ENCODE results near the gene KRT83. TPM values are rescaled to one million over a fixed set of nuclear protein-coding genes. Genes with fewer than 3 reads are reported as not detected.
A peak's percentile ranks its signal among the peaks of the same experiment; 100 is the strongest.
"Not testable (repeated sequence)": the region's sequence is repeated elsewhere in the genome, so short reads cannot be mapped to it uniquely, and the experiment has no call there.

KRT83 gene
- total RNA-seq, 1 donor from 2014 or later, result not detected

DNA sequence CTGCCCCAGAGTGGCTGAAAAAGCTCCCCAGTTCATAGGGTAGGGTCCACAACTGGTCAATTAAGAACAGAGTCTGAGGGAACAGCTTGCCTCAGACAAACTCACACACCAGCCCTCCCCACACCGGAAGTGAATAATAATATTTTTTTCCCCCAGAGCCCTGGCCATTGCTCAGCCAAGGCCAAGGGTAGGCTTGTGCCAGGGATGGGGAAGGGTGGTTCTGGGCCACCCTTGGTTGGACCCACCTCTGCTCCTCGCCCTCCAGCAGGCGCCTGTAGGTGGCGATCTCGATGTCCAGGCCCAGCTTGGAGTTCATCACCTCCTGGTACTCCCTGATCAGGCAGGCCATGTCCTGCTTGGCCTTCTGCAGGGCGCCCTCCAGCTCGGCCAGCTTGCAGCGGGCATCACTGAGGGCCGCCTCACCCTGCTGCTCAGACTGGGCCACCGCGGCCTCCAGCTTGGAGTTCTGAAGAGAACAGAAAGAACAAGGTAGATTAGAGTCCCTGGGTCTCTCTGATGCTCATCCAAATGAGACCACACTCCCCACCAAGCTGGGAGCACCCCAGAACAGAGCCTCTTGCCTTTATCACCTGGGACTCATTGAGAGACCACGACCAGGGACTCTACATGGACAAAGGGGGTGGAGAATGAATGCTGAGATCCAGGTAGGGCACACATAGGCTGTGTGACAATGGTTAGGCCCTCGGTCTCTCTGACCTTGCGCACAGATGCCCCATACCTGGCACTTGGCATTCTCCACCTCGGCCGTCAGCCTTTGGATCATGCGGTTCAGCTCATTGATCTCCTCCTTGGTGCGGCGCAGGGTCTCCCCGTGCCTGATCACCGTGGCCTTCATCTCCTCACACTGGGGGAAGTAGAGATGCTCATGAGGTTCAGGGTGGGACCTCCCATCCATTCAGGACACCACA, 34.1 kb downstream of the KRT83 start:
- H3K4me3 ChIP-seq (ENCODE audit: low read depth, low read length); H3K36me3 ChIP-seq (ENCODE audit: control insufficient read depth, insufficient read depth, low read length); H3K27me3 ChIP-seq (ENCODE audit: control insufficient read depth, insufficient read depth, low read length); DNase-seq (ENCODE audit: low read depth): not testable (repeated sequence)

DNA sequence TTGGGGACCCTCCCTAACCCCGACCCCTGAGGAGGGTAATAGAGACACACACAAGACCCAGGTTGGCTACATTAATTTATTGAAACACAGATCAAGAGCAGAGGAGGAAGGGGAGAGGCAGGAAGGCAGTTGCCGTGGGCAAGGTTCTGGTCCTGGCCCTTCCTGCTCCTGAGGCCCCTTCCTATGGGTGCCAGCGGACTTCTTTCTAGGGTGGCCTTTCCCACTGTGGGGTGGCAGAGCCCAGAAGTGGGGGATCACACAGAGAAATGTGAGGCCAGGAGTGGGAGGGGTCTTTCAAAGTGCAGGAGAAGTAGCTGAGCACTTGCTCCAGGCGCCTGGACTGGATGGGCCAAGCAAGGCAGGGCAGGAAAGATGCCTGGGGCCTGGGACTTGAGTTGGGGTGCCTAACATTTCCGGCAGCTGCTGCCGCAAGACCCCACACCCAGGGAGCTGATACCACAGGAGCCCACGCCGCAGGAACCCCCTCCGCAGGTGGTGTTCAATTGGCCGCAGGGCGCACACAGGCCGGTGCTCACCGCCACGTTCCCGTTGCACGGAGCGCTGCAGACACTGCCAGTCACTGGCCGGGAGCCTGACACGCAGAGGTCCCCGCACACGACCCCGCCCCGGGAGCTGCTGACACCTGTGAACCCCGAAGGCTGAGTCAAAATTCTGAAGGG, 35.2 kb downstream of the KRT83 start:
- no peaks in the 10 kb centered on the region for H3K36me3 ChIP-seq (ENCODE audit: control insufficient read depth, insufficient read depth, low read length)
- TF ChIP-seq, protein P1, sequence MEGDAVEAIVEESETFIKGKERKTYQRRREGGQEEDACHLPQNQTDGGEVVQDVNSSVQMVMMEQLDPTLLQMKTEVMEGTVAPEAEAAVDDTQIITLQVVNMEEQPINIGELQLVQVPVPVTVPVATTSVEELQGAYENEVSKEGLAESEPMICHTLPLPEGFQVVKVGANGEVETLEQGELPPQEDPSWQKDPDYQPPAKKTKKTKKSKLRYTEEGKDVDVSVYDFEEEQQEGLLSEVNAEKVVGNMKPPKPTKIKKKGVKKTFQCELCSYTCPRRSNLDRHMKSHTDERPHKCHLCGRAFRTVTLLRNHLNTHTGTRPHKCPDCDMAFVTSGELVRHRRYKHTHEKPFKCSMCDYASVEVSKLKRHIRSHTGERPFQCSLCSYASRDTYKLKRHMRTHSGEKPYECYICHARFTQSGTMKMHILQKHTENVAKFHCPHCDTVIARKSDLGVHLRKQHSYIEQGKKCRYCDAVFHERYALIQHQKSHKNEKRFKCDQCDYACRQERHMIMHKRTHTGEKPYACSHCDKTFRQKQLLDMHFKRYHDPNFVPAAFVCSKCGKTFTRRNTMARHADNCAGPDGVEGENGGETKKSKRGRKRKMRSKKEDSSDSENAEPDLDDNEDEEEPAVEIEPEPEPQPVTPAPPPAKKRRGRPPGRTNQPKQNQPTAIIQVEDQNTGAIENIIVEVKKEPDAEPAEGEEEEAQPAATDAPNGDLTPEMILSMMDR (IDR thresholded peaks at IDR 0.05; ENCODE audit: insufficient read depth, low read length, poor library complexity, severe bottlenecking), result no peak
- no peak for DNase-seq (ENCODE audit: low read depth)
- H3K4me3 ChIP-seq (ENCODE audit: low read depth, low read length), result no peak overlapping the region
- no peaks in the 10 kb centered on the region for H3K27me3 ChIP-seq (ENCODE audit: control insufficient read depth, insufficient read depth, low read length)

DNA sequence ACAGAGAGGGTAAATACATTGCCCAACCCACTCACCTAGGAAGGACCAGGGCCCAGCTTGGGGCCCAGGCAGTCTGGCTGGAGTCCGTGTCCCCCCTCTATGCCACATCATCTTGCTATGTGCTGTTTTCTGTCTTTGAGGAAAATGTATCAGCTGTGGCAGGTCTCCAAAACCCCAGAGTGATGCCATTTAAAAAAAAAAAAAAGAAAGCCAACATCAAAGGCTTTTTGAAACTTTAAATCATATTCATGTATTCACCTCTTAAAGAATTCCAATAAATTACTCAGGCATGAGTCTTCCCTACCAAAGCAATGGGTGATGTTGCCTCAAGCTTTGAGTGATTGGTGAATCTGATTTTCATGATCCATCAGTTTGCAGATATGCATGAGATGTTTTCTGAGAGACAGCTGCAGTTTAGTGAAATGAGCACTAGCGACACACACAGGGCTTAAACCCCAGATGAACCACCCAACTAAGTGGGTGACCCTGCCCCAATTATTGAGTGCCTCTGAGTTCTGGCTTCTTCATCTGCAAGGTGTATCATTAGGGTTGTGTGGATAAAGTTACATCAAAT, 35.9 kb downstream of the KRT83 start:
- no peak for DNase-seq (ENCODE audit: low read depth)
- TF ChIP-seq, protein P1 (IDR thresholded peaks at IDR 0.05; ENCODE audit: insufficient read depth, low read length, poor library complexity, severe bottlenecking), result no peak
- no peaks in the 10 kb centered on the region for H3K27me3 ChIP-seq (ENCODE audit: control insufficient read depth, insufficient read depth, low read length)
- H3K4me3 ChIP-seq (ENCODE audit: low read depth, low read length), result no peak overlapping the region
- no peaks in the 10 kb centered on the region for H3K36me3 ChIP-seq (ENCODE audit: control insufficient read depth, insufficient read depth, low read length)

DNA sequence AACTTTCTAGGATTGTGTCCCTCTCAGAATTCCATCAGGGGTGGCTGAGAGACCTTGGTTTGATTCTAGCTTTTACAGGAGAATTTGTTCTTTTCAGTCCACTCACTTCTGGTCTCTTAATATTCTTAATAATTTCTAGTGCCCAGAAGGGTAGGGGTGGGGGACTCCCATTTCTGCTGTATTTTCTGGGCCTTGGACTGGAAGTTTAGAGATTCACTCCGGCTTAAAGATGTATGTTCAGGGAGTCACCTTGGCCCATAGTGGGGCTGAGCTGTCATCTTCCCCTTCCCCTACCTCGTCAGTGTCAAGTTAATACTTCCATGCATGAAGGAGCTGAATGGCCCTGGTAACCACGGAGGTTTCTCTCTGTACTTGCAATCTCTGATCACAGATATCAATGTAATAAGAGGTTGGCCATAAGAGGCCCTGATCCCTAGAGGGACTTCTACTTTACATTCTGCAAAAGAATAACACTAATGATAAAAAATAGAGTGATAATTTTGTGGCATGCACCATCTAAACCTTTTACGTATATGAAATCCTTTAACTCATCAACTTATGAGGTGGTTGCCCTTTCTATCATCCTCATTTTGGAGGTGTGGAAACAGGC, 36.5 kb downstream of the KRT83 start:
- TF ChIP-seq, protein P1 (IDR thresholded peaks at IDR 0.05; ENCODE audit: insufficient read depth, low read length, poor library complexity, severe bottlenecking), result no peak
- Histone ChIP-seq H3K27me3 (ENCODE audit: control insufficient read depth, insufficient read depth, low read length) (no peaks in the 10 kb centered on the region), H3K36me3 (ENCODE audit: control insufficient read depth, insufficient read depth, low read length) (no peaks in the 10 kb centered on the region), H3K4me3 (ENCODE audit: low read depth, low read length) (no peak overlapping the region)
- no peak for DNase-seq (ENCODE audit: low read depth)

DNA sequence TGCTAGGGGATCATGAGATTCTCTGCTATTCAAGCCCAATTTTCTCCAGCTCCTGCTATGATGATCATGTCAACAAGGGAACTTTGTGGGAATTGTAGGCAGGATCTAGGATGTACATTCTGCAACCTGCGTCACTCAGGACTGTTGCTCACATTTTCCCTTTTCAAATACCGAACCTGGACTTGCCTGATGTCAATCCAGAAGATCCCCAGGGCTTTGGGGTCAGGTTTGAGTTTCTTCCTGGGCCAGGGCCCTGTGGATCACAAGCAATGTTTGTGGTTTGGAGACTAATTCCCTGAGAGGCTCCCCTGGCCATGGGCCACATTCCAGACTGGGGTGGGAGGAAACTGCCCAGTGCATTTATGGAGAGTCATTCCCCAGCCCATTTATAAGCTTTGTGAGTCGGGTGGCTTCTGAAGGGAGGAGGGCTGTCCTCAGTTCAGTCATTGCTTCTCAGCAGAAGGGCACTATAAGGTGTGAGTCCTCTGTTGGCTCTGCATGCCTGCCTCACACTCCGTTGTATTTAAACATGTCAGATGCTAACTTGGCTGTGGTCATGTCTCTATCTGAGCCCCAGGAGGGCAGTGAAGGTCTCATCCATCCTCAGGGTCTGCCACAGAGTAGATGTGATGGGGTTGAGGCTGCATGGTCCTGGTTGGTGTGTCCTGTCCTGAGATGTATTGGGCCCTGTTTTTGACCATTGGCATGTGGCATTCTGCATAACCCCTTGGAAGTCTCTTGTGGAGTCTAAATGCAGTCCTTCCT, 40.2 kb downstream of the KRT83 start:
- Histone ChIP-seq H3K36me3 (ENCODE audit: control insufficient read depth, insufficient read depth, low read length) (no peaks in the 10 kb centered on the region), H3K27me3 (ENCODE audit: control insufficient read depth, insufficient read depth, low read length) (no peaks in the 10 kb centered on the region), H3K4me3 (ENCODE audit: low read depth, low read length) (no peak overlapping the region)
- peak; percentile 85 for DNase-seq (ENCODE audit: low read depth)
- TF ChIP-seq, protein P1 (IDR thresholded peaks at IDR 0.05; ENCODE audit: insufficient read depth, low read length, poor library complexity, severe bottlenecking), result no peak

Data from kidney epithelial cell (primary cell).